ENCODE results near the gene STRN3. TPM values are rescaled to one million over a fixed set of nuclear protein-coding genes. Genes with fewer than 3 reads are reported as not detected.
A peak's percentile ranks its signal among the peaks of the same experiment; 100 is the strongest.

STRN3 gene
- total and polyA plus RNA-seq, 2 donors (not counting 1 experiment from before 2014, with no cell fraction given): 7.7 to 43.9 TPM

DNA sequence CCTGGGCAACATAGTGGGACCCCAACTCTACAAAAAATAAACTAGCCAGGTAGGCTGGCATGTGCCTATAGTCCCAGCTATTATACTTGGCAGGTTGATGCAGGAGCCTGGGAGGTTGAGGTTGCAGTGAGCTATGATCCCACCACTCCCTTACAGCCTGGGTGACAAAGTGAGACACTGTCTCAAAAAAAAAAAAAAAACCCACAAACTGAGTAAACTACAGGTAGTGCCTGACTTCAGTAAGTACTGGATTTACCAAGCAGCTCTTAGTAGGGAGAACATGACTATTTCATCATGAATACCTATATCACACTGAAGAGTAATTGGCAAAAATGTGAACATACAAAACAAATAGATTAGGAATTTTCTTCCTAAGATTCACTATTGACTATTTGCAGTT is 33.1 kb downstream of the STRN3 start:
- H3K36me3 ChIP-seq (replicated peaks in 1 of 2; ENCODE audit: control extremely low read depth in 1 of 2, control insufficient read depth in 1 of 2, extremely low read depth in 1 of 2, insufficient read depth in 2 of 2, low read length in 1 of 2): no peaks in the 10 kb centered on the region
- H3K4me3 ChIP-seq (ENCODE audit: control extremely low read depth in 1 of 5, extremely low read depth in 1 of 5, insufficient read depth in 1 of 5, low read depth in 2 of 5, low read length in 4 of 5): no peak overlapping the region
- TF ChIP-seq, protein P1, sequence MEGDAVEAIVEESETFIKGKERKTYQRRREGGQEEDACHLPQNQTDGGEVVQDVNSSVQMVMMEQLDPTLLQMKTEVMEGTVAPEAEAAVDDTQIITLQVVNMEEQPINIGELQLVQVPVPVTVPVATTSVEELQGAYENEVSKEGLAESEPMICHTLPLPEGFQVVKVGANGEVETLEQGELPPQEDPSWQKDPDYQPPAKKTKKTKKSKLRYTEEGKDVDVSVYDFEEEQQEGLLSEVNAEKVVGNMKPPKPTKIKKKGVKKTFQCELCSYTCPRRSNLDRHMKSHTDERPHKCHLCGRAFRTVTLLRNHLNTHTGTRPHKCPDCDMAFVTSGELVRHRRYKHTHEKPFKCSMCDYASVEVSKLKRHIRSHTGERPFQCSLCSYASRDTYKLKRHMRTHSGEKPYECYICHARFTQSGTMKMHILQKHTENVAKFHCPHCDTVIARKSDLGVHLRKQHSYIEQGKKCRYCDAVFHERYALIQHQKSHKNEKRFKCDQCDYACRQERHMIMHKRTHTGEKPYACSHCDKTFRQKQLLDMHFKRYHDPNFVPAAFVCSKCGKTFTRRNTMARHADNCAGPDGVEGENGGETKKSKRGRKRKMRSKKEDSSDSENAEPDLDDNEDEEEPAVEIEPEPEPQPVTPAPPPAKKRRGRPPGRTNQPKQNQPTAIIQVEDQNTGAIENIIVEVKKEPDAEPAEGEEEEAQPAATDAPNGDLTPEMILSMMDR (IDR thresholded peaks at IDR 0.05): no peak
- no peak for TF ChIP-seq EZH2 (IDR thresholded peaks at IDR 0.05; ENCODE audit: borderline replicate concordance, insufficient read depth, low read depth, low read length, poor library complexity, severe bottlenecking)
- ChIA-PET CTCF (interaction anchor here (1.5 kb wide), 1 partner anchor 14 kb away, joined by 4 read pairs; no protein-coding TSS in a partner anchor), POLR2A (no interaction called here)
- intact Hi-C loops (cut with micrococcal nuclease): no loop called here
- no peak overlapping the region for H3K9ac ChIP-seq (ENCODE audit: low read length)
- peaks cover 4 to 10% of the 10 kb centered on the region in 2 donors for H3K4me1 ChIP-seq (ENCODE audit: control insufficient read depth in 2 of 2, insufficient read depth in 2 of 2, low read length in 2 of 2)
- H3K27ac ChIP-seq (ENCODE audit: low read length in 2 of 2): no peak overlapping the region
- H3K27me3 ChIP-seq (replicated peaks in 1 of 4; ENCODE audit: control extremely low read depth in 1 of 4, control insufficient read depth in 3 of 4, insufficient read depth in 4 of 4, low read length in 3 of 4): no peaks in the 10 kb centered on the region
- H4K20me1 ChIP-seq (ENCODE audit: control insufficient read depth, insufficient read depth, low read length, poor library complexity, severe bottlenecking): peaks cover 67% of the 10 kb centered on the region
- H3K4me3 Mint-ChIP-seq: no peak overlapping the region
- no peak overlapping the region for H2AFZ ChIP-seq (ENCODE audit: insufficient read depth, low read depth, low read length, poor library complexity, severe bottlenecking)
- ATAC-seq (ENCODE audit: low read depth) (no peak), DNase-seq (no peak)
- no peaks in the 10 kb centered on the region for H3K27me3 Mint-ChIP-seq
- no peak overlapping the region for H3K27ac Mint-ChIP-seq
- H3K9me3 ChIP-seq (ENCODE audit: control extremely low read depth in 1 of 3, control insufficient read depth in 2 of 3, insufficient read depth in 1 of 3, low read length in 2 of 3): peaks cover 2 to 5% (median 3%) of the 10 kb centered on the region in 3 donors
- peaks cover 49% of the 10 kb centered on the region for H3K4me1 Mint-ChIP-seq
- no peak overlapping the region for H3K4me2 ChIP-seq (replicated peaks; ENCODE audit: low read depth, low read length, poor library complexity, severe bottlenecking)
- peaks cover 98% of the 10 kb centered on the region for H3K79me2 ChIP-seq (ENCODE audit: control insufficient read depth, insufficient read depth, low read length)
- peaks cover 4% of the 10 kb centered on the region for H3K9me3 Mint-ChIP-seq (ENCODE audit: insufficient read depth)

DNA sequence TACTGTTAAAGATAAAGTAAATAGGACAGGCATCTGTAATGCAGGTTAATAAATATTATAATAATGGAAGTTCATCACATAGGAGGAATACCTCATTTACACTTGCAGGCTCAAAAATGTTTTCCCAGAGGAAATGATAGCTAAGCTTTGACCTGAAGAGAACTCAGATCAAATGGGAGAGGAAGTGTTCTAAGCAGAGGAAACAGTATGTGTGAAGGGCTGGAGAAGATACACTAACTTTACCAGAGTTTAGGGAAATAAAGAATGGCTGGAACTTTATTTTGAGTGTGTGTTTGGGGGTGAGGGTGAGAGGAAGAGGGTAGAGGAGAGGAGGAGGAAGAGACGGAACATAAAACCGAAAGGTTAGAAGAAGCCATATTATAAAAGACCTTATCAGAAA is 34.8 kb downstream of the STRN3 start:
- Mint-ChIP-seq H3K4me1 (peaks cover 48% of the 10 kb centered on the region), H3K4me3 (no peak overlapping the region), H3K9me3 (ENCODE audit: insufficient read depth) (no peaks in the 10 kb centered on the region), H3K27me3 (no peaks in the 10 kb centered on the region), H3K27ac (peak overlapping the region; percentile 7)
- peaks cover 51% of the 10 kb centered on the region for H4K20me1 ChIP-seq (ENCODE audit: control insufficient read depth, insufficient read depth, low read length, poor library complexity, severe bottlenecking)
- H3K27ac ChIP-seq (ENCODE audit: low read length in 2 of 2): peak overlapping the region in 1 of 2 donors; percentile 35
- CTCF ChIA-PET: interaction anchor here (1.0 to 1.1 kb wide), 2 partner anchors 10 to 14 kb away, joined by 6 read pairs; no protein-coding TSS in a partner anchor
- H3K9ac ChIP-seq (ENCODE audit: low read length): no peak overlapping the region
- WGBS (ENCODE audit: insufficient coverage): no CpG with 5 or more reads among the region's 2 CpGs
- no peak overlapping the region for H2AFZ ChIP-seq (ENCODE audit: insufficient read depth, low read depth, low read length, poor library complexity, severe bottlenecking)
- peaks cover 4 to 10% of the 10 kb centered on the region in 2 donors for H3K4me1 ChIP-seq (ENCODE audit: control insufficient read depth in 2 of 2, insufficient read depth in 2 of 2, low read length in 2 of 2)
- intact Hi-C loops (cut with micrococcal nuclease): no loop called here
- POLR2A ChIA-PET: no interaction called here
- no peak for ATAC-seq (ENCODE audit: low read depth)
- no peaks in the 10 kb centered on the region for H3K27me3 ChIP-seq (replicated peaks in 1 of 4; ENCODE audit: control extremely low read depth in 1 of 4, control insufficient read depth in 3 of 4, insufficient read depth in 4 of 4, low read length in 3 of 4)
- TF ChIP-seq EZH2 (IDR thresholded peaks at IDR 0.05; ENCODE audit: borderline replicate concordance, insufficient read depth, low read depth, low read length, poor library complexity, severe bottlenecking): no peak
- TF ChIP-seq, protein P1 (IDR thresholded peaks at IDR 0.05): no peak
- no peak for DNase-seq
- H3K4me2 ChIP-seq (replicated peaks; ENCODE audit: low read depth, low read length, poor library complexity, severe bottlenecking): no peak overlapping the region
- H3K4me3 ChIP-seq (ENCODE audit: control extremely low read depth in 1 of 5, extremely low read depth in 1 of 5, insufficient read depth in 1 of 5, low read depth in 2 of 5, low read length in 4 of 5): no peak overlapping the region
- H3K9me3 ChIP-seq (ENCODE audit: control extremely low read depth in 1 of 3, control insufficient read depth in 2 of 3, insufficient read depth in 1 of 3, low read length in 2 of 3): peaks cover 0 to 3% (median 0%) of the 10 kb centered on the region in 3 donors
- H3K79me2 ChIP-seq (ENCODE audit: control insufficient read depth, insufficient read depth, low read length): peaks cover 97% of the 10 kb centered on the region
- H3K36me3 ChIP-seq (replicated peaks in 1 of 2; ENCODE audit: control extremely low read depth in 1 of 2, control insufficient read depth in 1 of 2, extremely low read depth in 1 of 2, insufficient read depth in 2 of 2, low read length in 1 of 2): no peaks in the 10 kb centered on the region

Data from B cell (primary cell).